NCI-H2171 treated with DMSO at 0.1 percent for 48 hours (cell line): ENCODE data around the gene FHOD3.
"Not testable (repeated sequence)": the region's sequence is repeated elsewhere in the genome, so short reads cannot be mapped to it uniquely, and the experiment has no call there.

ENCODE experiments used
- DNase-seq: peaks from one replicate; lab custom pipeline; 2025; lab: John Stamatoyannopoulos, UW

FHOD3 gene

DNA sequence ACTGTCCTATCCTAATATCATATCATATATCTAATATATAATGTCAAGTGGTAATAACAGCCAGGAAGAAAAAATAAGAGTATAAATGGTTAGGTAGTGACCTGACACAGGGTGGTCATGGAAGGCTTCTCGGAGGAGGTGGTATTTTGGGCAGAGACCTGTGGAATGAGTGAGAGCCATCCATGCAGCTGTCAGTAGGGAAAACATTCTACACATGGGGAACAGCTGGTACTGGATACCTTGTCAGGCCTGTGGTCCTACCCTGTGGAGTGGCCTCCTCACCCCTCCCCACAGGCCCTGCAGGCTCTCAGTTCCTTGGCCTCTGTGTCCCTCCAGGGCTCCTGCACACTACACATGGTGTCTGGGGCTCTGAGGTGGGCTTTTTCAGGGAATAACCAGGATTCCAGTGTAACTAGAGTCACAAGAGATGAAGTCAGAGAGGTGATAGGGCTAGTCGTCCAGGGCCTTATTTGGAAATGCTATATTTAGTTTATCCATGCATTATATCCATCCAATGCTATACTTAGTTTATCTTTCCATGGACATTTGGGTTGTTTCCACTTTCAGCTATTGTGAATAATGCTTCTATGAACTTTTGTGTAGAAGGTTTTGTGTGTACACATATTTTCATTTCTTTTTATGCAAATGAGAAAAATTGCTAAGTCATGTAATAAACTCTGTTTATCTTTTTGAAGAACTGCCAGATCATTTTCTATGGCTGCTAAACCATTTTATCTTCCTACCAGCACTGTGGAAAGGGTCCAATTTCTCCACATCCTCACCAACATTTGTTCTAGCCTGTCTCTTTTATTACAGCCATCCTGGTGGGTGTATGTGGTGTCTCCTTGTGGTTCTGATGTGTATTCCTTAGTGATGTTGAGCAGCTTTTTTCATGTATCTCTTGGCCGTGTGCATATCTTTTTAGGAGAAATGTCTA lies 455.7 kb downstream of the FHOD3 start:
- no peak for DNase-seq

DNA sequence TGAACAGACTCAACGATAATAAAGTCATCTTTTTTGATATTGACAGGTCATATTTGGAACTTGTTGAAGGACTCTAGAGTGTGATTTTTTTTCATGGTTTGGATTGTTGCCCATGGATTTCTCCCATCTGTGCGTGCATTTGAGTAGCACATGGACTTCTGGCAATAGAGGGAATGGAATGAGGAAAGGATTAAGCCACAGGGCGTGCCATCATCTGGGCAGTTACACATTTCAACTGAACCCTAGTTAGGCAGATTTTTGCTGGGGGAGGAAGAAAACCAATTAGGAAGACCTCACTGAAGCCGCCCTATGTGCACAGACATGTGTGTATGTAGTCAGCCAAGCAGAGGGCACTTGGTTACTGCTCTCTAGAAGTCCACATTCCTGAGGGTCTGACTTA lies 458.7 kb downstream of the FHOD3 start:
- DNase-seq: peak; percentile 77

DNA sequence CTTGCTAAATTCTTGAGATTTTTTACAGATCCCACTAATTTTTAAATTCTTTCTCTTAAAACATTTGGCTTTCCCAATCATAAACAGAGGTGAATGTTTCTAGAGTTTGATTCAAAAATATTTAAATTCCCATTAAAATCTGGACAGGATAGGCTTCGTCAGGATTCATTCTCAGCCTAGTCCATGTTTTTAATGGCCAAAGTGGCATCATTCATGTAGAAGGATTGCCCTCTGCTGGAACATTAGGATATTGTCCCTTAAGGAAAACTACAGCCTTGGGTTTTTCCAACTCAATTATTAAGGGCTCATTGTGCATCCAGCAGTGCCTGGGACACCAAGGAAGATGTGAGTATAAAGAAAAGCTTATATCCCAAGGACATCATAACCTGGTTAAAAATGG lies 459.6 kb downstream of the FHOD3 start:
- DNase-seq: peak; percentile 48

DNA sequence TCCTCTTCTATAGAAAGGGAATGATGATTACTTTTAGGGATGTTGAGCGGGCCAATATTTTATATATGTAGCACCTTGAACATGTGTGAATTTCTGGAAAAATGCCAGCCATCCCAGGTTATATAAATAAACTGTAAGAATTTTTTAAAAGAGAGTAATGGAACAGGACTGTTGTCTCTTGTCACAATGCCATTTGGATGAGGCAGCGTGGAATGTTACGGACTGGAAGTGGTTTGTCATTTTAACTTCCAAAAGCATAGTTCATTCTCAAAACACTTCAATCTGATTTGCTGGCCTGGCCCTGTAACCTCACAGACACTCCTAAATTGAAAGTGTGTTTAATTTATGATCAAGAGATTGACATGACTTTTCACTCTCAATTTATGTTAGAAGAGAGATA lies 460.5 kb downstream of the FHOD3 start:
- DNase-seq: no peak

DNA sequence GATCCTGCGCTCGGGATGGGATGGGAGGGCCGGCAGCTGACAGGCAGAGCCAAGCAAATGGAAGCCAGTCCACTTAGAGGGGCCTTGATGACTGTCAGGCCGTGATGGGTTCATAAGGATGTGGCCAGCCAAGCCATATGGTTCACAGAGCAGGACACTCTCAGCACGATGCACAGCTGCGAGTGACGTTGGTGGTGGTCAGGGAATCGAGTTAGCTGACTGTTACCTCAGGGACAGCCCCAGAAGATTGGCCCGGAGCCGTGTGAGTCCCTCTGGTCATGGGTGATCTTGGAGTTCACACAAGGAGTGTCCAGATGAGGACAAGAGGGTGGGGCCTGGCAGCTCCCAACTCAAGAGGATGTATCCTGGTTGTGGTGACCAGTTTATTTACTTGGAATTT lies 461.1 kb downstream of the FHOD3 start:
- DNase-seq: no peak

DNA sequence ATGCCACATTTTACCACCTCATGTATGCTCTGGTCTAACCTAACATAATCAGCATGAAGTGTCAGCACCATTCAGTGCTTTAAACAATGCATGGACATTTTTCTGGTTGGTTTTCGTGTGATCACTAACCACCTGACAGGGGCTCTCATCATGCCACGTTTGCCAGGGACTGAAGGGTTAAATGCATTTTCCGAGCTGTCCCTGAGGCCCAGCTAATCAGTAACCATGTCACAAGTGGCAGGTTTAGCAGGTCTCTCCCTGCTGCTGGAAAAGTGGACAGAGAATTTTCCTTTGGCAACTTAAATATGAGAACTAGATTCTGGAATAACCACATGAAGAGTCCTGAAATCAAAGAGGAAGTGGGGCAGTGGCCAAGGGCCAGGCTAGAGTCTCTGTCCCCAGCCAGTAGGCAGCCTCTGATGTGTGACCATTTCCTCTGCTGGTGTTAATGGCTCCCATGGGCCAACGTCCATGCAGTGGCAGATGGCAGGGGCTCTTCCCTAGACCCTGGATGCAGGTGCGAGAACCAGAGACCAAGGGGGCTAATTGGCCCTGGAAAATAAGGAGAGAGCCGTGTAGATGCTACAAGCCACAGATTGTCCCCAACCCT lies 461.8 kb downstream of the FHOD3 start:
- no peak for DNase-seq

DNA sequence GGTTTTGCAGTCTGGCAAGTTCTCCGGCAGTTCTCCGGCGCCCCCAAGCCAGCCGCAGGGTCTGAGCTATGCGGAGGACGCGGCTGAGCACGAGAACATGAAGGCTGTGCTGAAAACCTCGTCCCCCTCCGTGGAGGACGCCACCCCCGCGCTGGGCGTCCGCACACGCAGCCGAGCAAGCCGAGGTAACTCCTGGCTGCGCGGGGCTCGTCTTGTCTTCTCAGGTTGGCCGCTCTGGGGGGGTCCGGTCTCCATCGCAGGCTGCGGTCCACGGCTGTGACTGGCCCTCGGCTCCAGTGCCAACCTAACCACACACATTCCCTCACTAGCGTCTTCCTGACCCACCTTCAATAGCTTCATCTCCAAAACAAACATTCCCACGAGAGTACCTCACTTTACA lies 463.1 kb downstream of the FHOD3 start:
- DNase-seq: no peak

DNA sequence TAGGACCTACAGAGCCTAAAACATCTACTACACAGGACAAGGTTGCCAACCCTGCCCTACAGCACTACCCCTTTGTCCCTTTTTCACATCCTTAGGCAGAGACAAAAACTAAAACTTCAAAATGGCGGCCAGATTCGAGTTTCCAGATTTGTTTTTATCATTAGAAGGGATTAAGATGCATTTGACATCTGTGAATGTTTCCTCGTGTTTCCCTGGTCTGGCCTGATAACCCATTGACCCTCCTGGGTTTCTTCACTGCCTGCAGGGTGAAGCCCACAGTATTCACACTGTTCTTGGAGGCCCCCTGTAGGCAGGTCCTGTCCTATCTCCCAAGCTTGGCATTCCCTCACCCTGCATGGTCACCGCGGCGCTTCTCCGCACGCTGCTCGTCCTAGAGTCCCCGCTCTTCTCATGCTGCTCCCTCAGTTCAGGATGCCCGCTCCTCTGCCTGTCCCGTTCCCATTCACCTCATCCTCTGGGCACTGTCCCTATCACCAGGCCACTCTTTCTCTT lies 463.7 kb downstream of the FHOD3 start:
- DNase-seq: no peak

DNA sequence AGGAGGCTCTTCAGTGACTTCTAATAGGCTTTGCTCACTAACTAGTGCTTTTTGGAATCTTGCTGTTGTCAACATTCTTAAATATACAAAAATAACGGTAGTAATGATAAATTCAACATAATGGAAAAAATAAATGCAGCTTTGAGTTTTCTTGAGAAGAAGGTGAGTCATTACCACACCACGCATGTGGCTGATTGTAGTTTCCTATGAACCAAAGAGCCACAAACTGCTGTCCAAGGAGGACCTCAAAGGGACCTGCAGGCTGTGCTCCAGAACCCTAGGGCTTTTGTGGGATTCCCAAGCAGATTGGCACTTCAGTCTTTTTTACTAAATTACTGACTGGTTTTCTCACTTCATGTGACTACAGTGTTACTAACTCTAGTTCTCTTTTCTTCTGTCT lies 464.6 kb downstream of the FHOD3 start:
- no peak for DNase-seq

DNA sequence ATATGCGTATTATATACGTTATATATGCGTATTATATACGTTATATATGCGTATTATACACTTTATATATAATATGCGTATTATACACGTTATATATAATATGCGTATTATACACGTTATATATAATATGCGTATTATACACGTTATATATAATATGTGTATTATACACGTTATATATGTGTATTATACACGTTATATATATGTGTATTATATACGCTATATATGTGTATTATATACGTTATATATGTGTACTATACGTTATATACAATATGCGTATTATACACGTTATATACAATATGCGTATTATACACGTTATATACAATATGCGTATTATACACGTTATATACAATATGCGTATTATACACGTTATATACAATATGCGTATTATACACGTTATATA lies 465.5 kb downstream of the FHOD3 start:
- not testable (repeated sequence) for DNase-seq

DNA sequence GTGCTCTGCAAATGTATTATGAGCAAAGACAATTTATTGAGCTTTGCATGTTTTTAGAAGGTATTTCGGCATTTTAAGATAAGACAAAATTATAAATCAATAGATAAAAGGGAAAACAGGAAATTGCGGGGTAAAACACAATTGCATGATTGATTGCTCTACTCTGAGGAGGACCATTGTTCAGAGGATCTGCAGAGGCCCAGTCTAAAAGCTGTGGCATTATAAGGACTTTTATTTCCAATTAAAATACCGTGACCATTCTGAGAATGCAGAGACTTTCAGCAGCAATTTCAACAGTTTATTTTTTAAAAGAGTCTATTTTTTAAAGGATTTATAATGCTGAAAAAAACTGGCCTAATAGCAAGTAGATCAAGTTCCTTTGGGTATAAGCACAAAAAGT lies 469.3 kb downstream of the FHOD3 start:
- DNase-seq: no peak

DNA sequence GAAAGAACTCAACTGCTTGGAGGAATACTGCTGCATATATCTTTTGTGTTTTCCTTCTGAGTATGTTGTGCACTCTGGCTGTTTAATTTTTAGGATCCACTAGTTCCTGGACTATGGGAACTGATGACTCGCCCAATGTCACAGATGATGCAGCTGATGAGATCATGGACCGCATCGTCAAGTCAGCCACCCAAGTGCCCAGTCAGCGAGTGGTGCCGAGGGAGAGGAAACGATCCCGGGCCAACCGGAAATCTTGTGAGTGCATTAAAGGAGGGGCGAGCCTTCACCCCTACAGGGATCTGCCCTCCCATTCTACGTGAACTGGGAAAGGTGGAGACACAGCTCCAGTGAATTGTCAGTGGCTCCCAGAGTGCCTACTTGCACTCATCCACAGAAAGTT lies 471.7 kb downstream of the FHOD3 start:
- no peak for DNase-seq

DNA sequence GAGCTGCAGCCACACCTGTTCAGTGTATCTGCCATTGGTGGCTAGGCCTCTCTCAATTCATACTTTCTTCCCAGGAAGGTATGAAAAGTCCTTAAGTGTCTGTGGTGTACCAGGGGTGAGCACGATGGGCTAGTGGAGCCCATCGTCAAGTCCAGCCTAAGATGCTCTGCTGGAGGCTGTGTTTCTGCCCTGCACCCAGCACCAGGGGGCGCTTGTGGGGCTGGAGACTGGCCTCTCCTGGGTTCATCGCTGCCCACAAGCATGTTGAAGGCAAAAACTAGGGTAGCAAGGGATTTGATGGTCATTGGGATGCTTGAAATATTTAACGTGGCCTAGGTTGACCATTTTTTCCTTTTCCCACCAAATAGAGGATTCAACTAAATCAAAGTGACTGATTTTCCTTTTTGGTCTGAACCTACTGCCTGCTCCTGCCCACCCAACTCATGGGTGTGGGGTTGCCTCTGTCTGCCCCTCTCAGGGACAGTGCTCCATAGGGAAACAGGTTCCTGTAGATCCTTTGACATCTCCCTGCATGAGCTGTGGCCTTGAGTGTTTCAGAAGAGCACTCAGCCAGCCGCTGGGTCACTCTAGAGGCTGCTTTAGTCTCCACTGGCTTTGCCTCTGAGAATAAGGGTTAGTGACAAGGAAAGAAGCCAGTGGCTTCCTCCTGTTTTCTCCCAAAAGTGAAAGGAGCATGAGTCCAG lies 472.2 kb downstream of the FHOD3 start:
- DNase-seq: no peak

DNA sequence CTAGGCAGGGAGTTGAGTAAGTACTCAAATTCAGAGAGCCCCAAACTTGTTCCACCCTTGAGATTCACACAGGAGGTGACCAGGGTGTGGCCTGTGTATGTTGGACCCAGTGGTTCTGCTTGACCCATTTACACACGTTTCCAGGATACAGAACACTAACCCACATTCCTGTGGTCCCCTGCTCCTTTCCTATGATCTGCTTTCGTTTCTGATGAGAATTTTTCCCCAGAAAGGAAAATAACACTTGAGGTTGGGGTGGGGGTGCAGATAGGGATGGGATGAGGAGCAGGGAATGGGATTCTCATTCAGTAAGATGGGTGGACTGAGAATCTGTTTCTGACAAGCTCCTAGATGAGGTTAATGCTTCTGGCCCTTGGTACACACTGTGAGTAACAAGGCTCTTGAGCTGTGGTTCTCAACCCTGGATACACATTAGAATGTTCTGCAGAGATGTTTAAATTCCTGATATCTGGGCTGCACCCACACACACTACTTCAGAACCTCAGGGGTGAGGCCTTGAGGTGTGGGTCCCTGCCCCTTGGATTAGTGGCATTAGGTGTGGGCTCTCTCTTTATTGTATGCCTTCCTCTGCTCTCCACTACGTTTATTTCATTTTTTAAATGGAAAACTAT lies 472.9 kb downstream of the FHOD3 start:
- no peak for DNase-seq

DNA sequence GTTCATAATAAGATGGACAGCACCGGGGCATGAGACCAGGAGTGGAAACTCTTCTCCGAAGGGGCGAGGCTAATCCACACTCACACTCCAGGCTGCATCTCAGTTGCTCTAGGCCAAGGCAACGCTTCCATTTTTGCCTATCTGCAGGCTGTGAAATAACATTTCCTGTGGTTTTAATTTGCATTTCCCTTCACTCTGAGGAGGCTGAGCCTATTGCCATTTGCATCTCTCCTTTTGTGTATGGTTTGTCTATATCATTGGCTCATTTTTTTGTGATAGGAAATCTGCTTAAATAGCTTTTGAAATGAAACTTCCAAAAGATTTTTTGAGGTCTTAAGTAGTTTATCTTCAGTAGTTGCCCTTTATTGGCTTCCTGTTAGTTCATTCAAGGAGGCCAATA lies 473.7 kb downstream of the FHOD3 start:
- no peak for DNase-seq

DNA sequence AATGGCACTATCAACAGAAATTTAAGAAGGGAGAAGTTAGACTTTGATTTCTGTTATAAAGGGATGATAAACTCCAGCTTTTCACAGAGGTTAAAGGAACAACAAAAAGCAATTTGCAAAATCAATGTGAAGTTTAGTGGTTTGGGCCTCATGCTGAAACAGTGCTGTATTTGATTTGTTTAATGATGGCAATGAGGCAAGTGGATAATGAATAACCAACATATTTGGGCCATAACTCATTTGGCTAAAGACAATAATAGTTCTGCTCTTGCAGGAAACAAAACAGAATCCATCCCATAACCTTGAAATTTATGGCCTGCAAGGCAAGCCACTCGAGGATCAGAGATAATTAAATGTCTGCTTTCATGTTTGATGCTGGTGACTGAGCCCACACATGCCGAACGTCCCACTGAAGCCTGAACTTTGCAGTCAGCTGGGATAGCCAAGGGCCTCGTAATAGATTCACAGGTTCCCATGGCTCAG lies 474.8 kb downstream of the FHOD3 start:
- DNase-seq: no peak

DNA sequence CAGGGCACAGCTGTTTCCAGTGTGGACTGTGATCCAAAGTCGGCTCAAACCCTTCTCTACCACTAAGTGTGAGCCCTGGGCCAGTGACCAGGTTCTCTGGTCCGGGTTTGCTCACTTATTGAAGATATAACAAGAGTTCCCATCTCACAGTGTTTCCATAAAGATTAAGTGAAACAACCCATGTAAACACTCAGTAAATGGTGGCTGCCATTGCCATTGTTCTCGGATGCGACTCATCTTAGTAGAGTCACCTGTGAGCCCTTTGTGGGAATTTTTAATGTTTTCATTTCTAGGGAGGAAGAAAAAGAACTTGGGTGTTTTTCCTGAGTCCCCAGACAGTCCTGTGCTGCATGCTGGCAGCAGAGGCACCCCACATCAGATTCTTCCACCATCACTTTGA lies 477.9 kb downstream of the FHOD3 start:
- no peak for DNase-seq

DNA sequence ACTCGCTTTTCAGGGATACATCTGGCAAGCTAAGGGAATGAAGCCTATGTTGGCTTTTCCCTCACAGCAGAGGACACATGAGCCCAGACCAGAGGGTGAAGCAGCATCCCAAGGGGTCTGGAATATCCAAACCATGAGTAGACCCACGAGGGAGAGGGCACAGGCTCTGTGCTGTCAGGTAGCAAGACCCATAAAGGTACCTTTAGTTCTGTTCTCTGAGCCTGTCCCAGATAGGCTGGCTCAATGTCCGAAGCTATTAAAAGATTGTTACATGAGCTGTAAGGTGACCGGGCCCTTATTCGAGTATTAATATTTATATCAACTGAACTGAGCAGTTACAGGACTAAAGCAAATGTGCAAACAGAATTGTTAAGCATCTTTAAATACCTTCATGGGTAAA lies 479.1 kb downstream of the FHOD3 start:
- no peak for DNase-seq

DNA sequence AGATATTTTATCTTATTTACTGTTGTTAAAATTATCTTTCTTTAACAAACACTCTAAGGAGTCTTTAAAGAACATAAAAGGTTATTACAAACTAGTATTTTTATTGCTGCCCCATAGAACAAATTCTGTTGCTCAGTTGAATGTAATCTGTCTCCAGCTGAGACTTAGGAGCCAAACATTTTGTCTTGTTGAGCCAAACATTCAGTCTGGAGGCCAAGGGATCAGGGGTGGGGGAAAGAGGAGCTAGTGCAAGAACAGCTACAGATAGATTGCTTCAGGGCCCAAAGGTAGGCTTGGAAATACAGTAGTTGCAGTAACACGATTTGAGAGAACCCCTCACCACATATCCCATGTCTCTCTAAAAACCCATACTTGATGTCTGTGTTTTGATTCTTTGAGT lies 480.1 kb downstream of the FHOD3 start:
- DNase-seq: no peak

DNA sequence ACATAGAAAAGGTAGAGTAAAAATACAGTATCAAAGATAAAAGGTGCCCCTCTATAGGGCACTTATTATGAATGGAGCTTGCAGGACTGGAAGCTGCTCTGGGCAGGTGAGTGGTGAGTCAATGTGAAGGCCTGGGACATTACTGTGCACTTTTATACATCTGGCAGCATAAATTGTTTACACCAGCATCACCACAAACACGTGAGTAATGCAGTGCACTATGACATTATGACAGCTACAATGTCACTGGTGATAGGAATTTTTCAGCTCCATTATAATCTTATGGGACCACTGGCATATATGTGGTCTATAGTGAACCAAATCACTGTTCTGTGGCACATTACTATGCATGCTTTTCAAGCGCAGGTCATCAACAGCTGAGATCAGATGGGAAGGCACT lies 483.2 kb downstream of the FHOD3 start:
- no peak for DNase-seq

DNA sequence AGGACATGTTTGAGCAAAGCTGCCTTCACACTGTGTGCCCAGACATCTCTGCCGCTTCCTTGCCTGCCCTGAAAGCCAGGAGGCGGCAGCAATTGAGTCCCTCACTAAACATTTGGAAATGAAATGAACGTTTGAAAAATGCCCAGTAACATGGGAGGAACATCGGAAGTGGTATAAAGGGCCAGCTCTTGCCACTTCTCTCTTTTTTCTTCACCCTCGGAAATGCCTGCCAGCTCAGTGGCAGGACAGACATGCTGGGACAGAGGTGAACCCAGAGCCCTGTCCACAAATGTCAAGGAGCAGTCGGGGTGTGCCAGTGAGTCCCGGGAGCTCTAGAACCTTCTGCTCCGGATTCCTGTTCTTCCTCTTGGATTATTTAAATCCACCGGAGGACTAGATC lies 485.2 kb downstream of the FHOD3 start:
- DNase-seq: no peak

DNA sequence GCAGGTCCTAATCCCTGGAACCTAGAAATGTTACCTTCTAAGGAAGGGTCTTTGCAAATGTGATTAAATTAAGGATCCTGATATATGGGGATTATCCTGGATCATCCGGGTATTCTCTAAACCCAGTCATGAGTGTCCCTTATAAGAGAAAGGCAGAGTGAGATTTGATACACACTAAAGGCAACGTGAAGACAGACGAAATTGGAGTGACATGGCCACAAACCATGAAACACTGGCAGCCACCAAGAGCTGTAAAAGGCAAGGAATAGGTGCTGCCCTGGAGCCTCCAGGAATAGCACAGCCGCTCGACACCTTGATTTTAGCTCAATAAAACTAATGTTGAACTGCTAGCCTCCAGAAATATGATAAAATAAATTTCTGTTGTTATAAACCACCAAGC lies 486.3 kb downstream of the FHOD3 start:
- DNase-seq: no peak
